Spleen (tissue), 11 donors: ENCODE measurements around the gene ZNF385B. TPM values are rescaled to one million over a fixed set of nuclear protein-coding genes. Genes with fewer than 3 reads are reported as not detected.

ENCODE experiments used
- DNase-seq: peaks from one replicate; pipeline ENCODE4 v3.0.0-alpha.2; 2020
- H3K27ac ChIP-seq, 8 donors: fragments of 200-600 bp; sonication (generic) in 7 of 8; 1 replicate in 4 of 8; 2 replicates in 4 of 8; pipeline versions ENCODE4 v1.5.0 to v1.8.0; 2016 to 2021; ENCODE audit warnings: inconsistent platforms in 4 of 8, mild to moderate bottlenecking in 4 of 8, moderate library complexity in 1 of 8
- H3K27me3 ChIP-seq, 7 donors: fragments of 200-600 bp; sonication (generic) in 6 of 7; replicated peaks in 1 of 7; 1 replicate in 4 of 7; 2 replicates in 3 of 7; pipeline versions ENCODE4 v1.5.0 to v1.8.0; 2016 to 2021; ENCODE audit warnings: inconsistent platforms in 3 of 7, mild to moderate bottlenecking in 1 of 7
- H3K36me3 ChIP-seq, 6 donors: fragments of 200-600 bp; sonication (generic) in 5 of 6; 1 replicate in 4 of 6; 2 replicates in 2 of 6; pipeline versions ENCODE4 v1.5.0 to v1.8.0; 2016 to 2021; ENCODE audit warnings: inconsistent platforms in 2 of 6
- H3K4me1 ChIP-seq, 6 donors: fragments of 200-600 bp; sonication (generic) in 5 of 6; 1 replicate in 3 of 6; 2 replicates in 3 of 6; pipeline versions ENCODE4 v1.5.0 to v1.8.0; 2016 to 2021; ENCODE audit warnings: inconsistent platforms in 3 of 6
- H3K4me3 ChIP-seq, 8 donors: fragments of 200-600 bp; sonication (generic) in 7 of 8; 1 replicate in 4 of 8; 2 replicates in 4 of 8; pipeline versions ENCODE4 v1.5.0 to v1.8.0; 2016 to 2021; ENCODE audit warnings: inconsistent platforms in 4 of 8, mild to moderate bottlenecking in 4 of 8, moderate library complexity in 2 of 8
- H3K9me3 ChIP-seq, 8 donors: fragments of 200-600 bp; sonication (generic) in 7 of 8; 1 replicate in 4 of 8; 2 replicates in 4 of 8; pipeline versions ENCODE4 v1.5.0 to v1.8.0; 2016 to 2021; ENCODE audit warnings: inconsistent platforms in 4 of 8
- POLR2A ChIP-seq, 3 donors: fragments of 450-650 bp; IDR thresholded peaks; one replicate each; pipeline ENCODE4 v1.5.1; 2017; ENCODE audit warnings: antibody characterized with exemption in 3 of 3, mild to moderate bottlenecking in 1 of 3
- POLR2AphosphoS5 ChIP-seq, 3 donors: sonication (generic); formaldehyde crosslinking; IDR thresholded peaks; one replicate each; pipeline ENCODE4 v1.5.1; 2017; ENCODE audit warnings: antibody characterized with exemption in 3 of 3
- WGBS, 5 donors: extraction: QIAGEN DNeasy Blood & Tissue Kit in 3 of 5; methylation state at CpG; one replicate each; pipeline versions ENCODE4 v1.1.5 to v1.1.7; 2013 to 2018; 5-methylcytosine and 5-hydroxymethylcytosine counted together
- intact Hi-C: fragments of 100-400 bp; cut with DNase I; formaldehyde crosslinking; loops from one replicate; pipeline ENCODE4 v1.15.0; 2023; ENCODE audit warnings: low total_unique reads
- polyA plus RNA-seq, 3 donors: library from polyadenylated mRNA; stranded (reverse); fragments of 200-250 nt; gene quantifications; one replicate each; pipeline ENCODE4 v1.2.1, GENCODE V29; 2013
- total RNA-seq, 7 donors: library from RNA; depleted of rRNA in 3 of 7; stranded (reverse); fragments of >200 nt in 3 of 7; fragmentation: NEBNext Ultra II Directional in 4 of 7; extraction: Animal tissue kit (Norgen Biotek cat#: 25700) in 4 of 7; gene quantifications; one replicate each; pipeline versions ENCODE4 v1.1.0 to v1.2.1, GENCODE V29; 2016 to 2021
- TF ChIP-seq, protein P1 (sequence below), 11 experiments: fragments of 200-600 bp in 7 of 11; fragments of 450-650 bp in 4 of 11; sonication (generic) in 4 of 11; IDR thresholded peaks in 8 of 11; conservative IDR thresholded peaks in 3 of 11; 1 replicate in 7 of 11; 2 replicates in 4 of 11; pipeline versions ENCODE4 v1.4.0 to v1.8.0; 2016 to 2021; ENCODE audit warnings: antibody characterized with exemption in 11 of 11, inconsistent platforms in 4 of 11, mild to moderate bottlenecking in 1 of 11
- donor health status: healthy with polysubstance abuse.
- donor health status: DM: no; HTN: no; CAD: no; lungs with moderate emphysema.
- donor health status: DM: no; HTN: no; CAD: no.
- donor health status: Bipolar disorder and iron deficiency.
- donor health status: healthy.
- donor health status: DM: no; HTN: no; CAD: no.
- donor health status: DM: yes; HTN: yes; CAD: no.

ZNF385B gene
- total and polyA plus RNA-seq, 10 donors: 0.03 to 4.3 (median 0.37) TPM; not detected in 3

DNA sequence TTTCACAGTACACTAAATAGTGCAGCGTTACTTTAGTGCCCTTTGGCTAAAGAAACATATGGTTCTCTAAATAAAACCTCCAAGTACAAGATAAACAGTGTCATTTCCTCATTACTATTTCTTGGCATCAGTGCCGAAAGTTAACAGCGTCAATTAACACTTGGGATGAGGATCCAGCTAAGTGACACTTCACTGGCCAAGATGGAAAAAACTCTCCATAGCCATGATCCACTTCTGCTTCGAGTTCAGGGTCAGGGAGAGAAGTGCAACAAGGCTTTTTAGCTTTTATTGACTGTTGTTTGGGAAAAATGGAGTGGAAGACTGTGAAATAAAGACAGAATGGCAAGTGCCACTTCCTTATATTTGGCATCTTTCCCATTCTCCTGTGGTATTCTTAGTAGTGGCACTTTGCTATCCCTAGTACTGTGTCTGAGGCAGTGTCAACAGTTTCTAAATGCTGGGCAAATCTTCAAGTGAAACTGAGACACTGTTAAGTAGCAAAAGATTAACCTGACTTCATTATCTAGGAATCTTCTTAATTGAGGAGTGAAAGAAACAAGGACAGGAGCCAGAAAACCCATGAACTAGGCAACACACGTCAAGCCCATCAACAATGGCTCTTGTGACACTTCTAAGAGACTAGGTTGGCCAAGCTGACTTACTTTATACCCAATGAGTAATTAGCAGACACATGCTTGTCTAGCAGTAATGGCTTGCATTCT is 374.2 kb downstream of the ZNF385B start:
- no peaks in the 10 kb centered on the region for H3K9me3 ChIP-seq
- 48 to 68% (median 60%) methylated on average over 5 of the region's 5 CpGs for WGBS, 5 donors

GRCh38 chr2:179483131-179483530 is 378.3 kb downstream of the ZNF385B start:
- Histone ChIP-seq H3K9me3 (no peaks in the 10 kb centered on the region), H3K27ac (no peak overlapping the region), H3K4me3 (no peak overlapping the region), H3K4me1 (no peaks in the 10 kb centered on the region), H3K36me3 (no peaks in the 10 kb centered on the region), H3K27me3 (no peaks in the 10 kb centered on the region)
- intact Hi-C loops: no loop called here
- no peak for DNase-seq
- TF ChIP-seq, protein P1, sequence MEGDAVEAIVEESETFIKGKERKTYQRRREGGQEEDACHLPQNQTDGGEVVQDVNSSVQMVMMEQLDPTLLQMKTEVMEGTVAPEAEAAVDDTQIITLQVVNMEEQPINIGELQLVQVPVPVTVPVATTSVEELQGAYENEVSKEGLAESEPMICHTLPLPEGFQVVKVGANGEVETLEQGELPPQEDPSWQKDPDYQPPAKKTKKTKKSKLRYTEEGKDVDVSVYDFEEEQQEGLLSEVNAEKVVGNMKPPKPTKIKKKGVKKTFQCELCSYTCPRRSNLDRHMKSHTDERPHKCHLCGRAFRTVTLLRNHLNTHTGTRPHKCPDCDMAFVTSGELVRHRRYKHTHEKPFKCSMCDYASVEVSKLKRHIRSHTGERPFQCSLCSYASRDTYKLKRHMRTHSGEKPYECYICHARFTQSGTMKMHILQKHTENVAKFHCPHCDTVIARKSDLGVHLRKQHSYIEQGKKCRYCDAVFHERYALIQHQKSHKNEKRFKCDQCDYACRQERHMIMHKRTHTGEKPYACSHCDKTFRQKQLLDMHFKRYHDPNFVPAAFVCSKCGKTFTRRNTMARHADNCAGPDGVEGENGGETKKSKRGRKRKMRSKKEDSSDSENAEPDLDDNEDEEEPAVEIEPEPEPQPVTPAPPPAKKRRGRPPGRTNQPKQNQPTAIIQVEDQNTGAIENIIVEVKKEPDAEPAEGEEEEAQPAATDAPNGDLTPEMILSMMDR (IDR thresholded peaks at IDR 0.05 in 8 of 11, conservative IDR thresholded peaks at IDR 0.05 in 3 of 11): no peak
- TF ChIP-seq POLR2AphosphoS5 (IDR thresholded peaks at IDR 0.05) (no peak), POLR2A (IDR thresholded peaks at IDR 0.05) (no peak)
- WGBS, 5 donors: 63 to 81% (median 73%) methylated on average over 6 of the region's 6 CpGs

More for the DNA sequence above, 374.2 kb downstream of the ZNF385B start:
- no peaks in the 10 kb centered on the region for H3K36me3 ChIP-seq
- no peaks in the 10 kb centered on the region for H3K27me3 ChIP-seq
- no peak overlapping the region for H3K27ac ChIP-seq
- no peak for DNase-seq
- H3K4me1 ChIP-seq: no peaks in the 10 kb centered on the region
- intact Hi-C loops: no loop called here
- H3K4me3 ChIP-seq: no peak overlapping the region
- TF ChIP-seq, protein P1 (IDR thresholded peaks at IDR 0.05 in 8 of 11, conservative IDR thresholded peaks at IDR 0.05 in 3 of 11): no peak
- TF ChIP-seq POLR2A (IDR thresholded peaks at IDR 0.05): no peak
- no peak for TF ChIP-seq POLR2AphosphoS5 (IDR thresholded peaks at IDR 0.05)

GRCh38 chr2:179479947-179480346 is 381.5 kb downstream of the ZNF385B start:
- TF ChIP-seq, protein P1 (IDR thresholded peaks at IDR 0.05 in 8 of 11, conservative IDR thresholded peaks at IDR 0.05 in 3 of 11): no peak
- TF ChIP-seq POLR2AphosphoS5 (IDR thresholded peaks at IDR 0.05): no peak
- TF ChIP-seq POLR2A (IDR thresholded peaks at IDR 0.05): no peak
- WGBS, 5 donors: 65 to 74% (median 65%) methylated on average over 3 of the region's 3 CpGs
- no peak for DNase-seq

GRCh38 chr2:179478771-179479170 is 382.6 kb downstream of the ZNF385B start:
- Histone ChIP-seq H3K4me1 (no peaks in the 10 kb centered on the region), H3K36me3 (no peaks in the 10 kb centered on the region), H3K27ac (no peak overlapping the region), H3K4me3 (no peak overlapping the region), H3K27me3 (no peaks in the 10 kb centered on the region), H3K9me3 (no peaks in the 10 kb centered on the region)
- no peak for DNase-seq
- intact Hi-C loops: no loop called here
- no peak for TF ChIP-seq POLR2A (IDR thresholded peaks at IDR 0.05)
- TF ChIP-seq, protein P1 (IDR thresholded peaks at IDR 0.05 in 8 of 11, conservative IDR thresholded peaks at IDR 0.05 in 3 of 11): no peak
- TF ChIP-seq POLR2AphosphoS5 (IDR thresholded peaks at IDR 0.05): no peak

More at GRCh38 chr2:179479947-179480346, 381.5 kb downstream of the ZNF385B start:
- no peak overlapping the region for H3K4me3 ChIP-seq
- intact Hi-C loops: no loop called here
- H3K27me3 ChIP-seq: no peaks in the 10 kb centered on the region
- H3K4me1 ChIP-seq: no peaks in the 10 kb centered on the region
- H3K9me3 ChIP-seq: no peaks in the 10 kb centered on the region
- no peaks in the 10 kb centered on the region for H3K36me3 ChIP-seq
- no peak overlapping the region for H3K27ac ChIP-seq
